AG04450 (cell line): Measurements from ENCODE around the gene H2AZ2. TPM values are rescaled to one million over a fixed set of nuclear protein-coding genes. Genes with fewer than 3 reads are reported as not detected.

Experiments
- CTCF ChIA-PET: fragments of 300-600, 350-600 bp; formaldehyde crosslinking; extraction: SDS; loops from one replicate; lab custom pipeline; 2022; ENCODE audit warnings: antibody characterized with exemption, inconsistent platforms; lab: Charles Lee
- POLR2A ChIA-PET: fragments of 350-600 bp; formaldehyde crosslinking; extraction: SDS; loops from one replicate; lab custom pipeline; 2021; ENCODE audit warnings: antibody characterized with exemption, inconsistent platforms; lab: Yijun Ruan, JAX
- DNase-seq: peaks from one replicate; pipeline ENCODE4 v3.0.0-alpha.2; 2011; ENCODE audit warnings: low read depth, low spot score
- H3K27ac ChIP-seq: one replicate; pipeline ENCODE4 v1.5.1; 2012; ENCODE audit warnings: low read depth, low read length, control low read depth
- H3K27me3 ChIP-seq: one replicate; pipeline ENCODE4 v1.6.0; 2012; ENCODE audit warnings: low read length; ENCODE audit not compliant: control insufficient read depth, insufficient read depth
- H3K4me3 ChIP-seq: 2 replicates; pipeline ENCODE4 v1.5.1; 2011; ENCODE audit warnings: mild to moderate bottlenecking, low read depth, low read length, control low read depth
- H3K9me3 ChIP-seq: 2 replicates; pipeline ENCODE4 v1.5.1; 2012; ENCODE audit warnings: low read length; ENCODE audit not compliant: control insufficient read depth, insufficient read depth
- polyA plus RNA-seq: library from polyadenylated mRNA; depleted of rRNA; stranded (reverse); fragments of >200 nt; gene quantifications from 2 replicates; pipeline ENCODE4 v1.2.3, GENCODE V29; 2011
- TF ChIP-seq, protein P1 (sequence below): IDR thresholded peaks from 2 replicates; pipeline ENCODE4 v1.5.1; 2011; ENCODE audit warnings: low read depth, low read length, control low read depth, inconsistent platforms

The H2AZ2 gene
- polyA plus RNA-seq, 1 experiment: 164 TPM

GRCh38 chr7:44838751-44839150, 9.1 kb downstream of the H2AZ2 start:
- Histone ChIP-seq H3K9me3 (no peaks in the 10 kb centered on the region), H3K4me3 (no peak overlapping the region), H3K27ac (no peak overlapping the region), H3K27me3 (no peaks in the 10 kb centered on the region)
- DNase-seq: no peak
- ChIA-PET POLR2A (no interaction called here), CTCF (interaction anchor here (1.1 kb wide), 1 partner anchor 250 kb away, joined by 3 read pairs; no protein-coding TSS in a partner anchor)
- TF ChIP-seq, protein P1, sequence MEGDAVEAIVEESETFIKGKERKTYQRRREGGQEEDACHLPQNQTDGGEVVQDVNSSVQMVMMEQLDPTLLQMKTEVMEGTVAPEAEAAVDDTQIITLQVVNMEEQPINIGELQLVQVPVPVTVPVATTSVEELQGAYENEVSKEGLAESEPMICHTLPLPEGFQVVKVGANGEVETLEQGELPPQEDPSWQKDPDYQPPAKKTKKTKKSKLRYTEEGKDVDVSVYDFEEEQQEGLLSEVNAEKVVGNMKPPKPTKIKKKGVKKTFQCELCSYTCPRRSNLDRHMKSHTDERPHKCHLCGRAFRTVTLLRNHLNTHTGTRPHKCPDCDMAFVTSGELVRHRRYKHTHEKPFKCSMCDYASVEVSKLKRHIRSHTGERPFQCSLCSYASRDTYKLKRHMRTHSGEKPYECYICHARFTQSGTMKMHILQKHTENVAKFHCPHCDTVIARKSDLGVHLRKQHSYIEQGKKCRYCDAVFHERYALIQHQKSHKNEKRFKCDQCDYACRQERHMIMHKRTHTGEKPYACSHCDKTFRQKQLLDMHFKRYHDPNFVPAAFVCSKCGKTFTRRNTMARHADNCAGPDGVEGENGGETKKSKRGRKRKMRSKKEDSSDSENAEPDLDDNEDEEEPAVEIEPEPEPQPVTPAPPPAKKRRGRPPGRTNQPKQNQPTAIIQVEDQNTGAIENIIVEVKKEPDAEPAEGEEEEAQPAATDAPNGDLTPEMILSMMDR: no peak

DNA sequence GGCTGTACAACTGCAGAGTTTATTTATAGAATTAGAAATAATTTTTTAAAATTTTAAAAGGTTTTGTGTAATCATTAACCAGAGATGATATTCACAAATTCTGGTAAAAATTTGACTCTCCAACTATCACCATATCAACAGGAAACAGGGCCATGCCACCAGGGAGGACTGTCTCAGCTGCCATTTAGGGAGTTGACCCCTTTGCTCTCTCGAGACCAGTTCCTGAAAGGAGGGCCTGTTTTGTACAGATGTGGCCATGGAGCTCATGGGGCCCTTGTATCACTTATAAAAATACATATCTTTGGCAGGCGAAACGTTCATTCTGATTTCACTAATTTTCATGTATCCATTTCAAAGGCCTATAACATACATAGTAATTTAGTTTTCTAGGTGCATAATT, 20.3 kb downstream of the H2AZ2 start:
- no peak overlapping the region for H3K27ac ChIP-seq
- ChIA-PET CTCF (no interaction called here), POLR2A (no interaction called here)
- no peak overlapping the region for H3K4me3 ChIP-seq
- no peaks in the 10 kb centered on the region for H3K9me3 ChIP-seq
- no peak for DNase-seq
- no peaks in the 10 kb centered on the region for H3K27me3 ChIP-seq
- TF ChIP-seq, protein P1: no peak

DNA sequence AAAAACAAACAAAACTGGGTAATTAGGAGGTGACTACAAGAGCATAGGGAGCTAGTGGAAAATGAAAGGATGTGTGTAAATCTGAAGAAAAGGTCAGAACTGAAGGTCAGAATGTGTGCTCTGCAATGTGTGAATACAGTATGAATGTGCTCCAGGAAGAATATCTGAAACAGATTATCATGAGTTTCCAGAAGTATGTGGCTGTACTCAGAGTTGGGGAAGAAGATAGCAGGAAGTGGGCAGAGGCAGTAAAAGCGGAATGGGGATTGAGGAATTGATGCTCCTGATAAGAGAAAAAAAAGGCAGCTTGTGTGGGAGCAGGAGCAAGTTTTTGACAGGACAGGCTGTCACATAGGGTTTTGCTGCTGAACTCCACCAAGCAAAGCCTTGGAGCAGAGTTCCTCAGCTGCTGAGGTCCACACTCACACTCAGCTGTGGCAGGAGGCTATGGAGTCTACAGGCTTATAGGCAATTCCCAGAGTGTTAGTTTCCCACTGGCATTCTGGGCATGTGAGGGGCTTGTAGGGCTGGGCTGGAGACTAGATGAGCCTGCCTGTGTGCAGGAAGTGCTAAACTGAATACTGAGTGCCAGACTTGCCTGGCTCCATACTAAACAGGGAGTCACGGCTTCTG, 22.9 kb downstream of the H2AZ2 start:
- Histone ChIP-seq H3K27ac (no peak overlapping the region), H3K9me3 (no peaks in the 10 kb centered on the region), H3K27me3 (no peaks in the 10 kb centered on the region), H3K4me3 (no peak overlapping the region)
- POLR2A ChIA-PET: interaction anchor here (0.6 kb wide), 2 partner anchors 28 to 30 kb away, joined by 3 read pairs; no protein-coding TSS in a partner anchor
- TF ChIP-seq, protein P1: no peak
- CTCF ChIA-PET: interaction anchor here (1.3 kb wide), 1 partner anchor 33 kb away, joined by 4 read pairs; no protein-coding TSS in a partner anchor
- no peak for DNase-seq

GRCh38 chr7:44823255-44823781, 24.6 kb downstream of the H2AZ2 start:
- POLR2A ChIA-PET: no interaction called here

GRCh38 chr7:44819292-44819691, 28.6 kb downstream of the H2AZ2 start:
- no peak overlapping the region for H3K27ac ChIP-seq
- H3K27me3 ChIP-seq: no peaks in the 10 kb centered on the region
- CTCF ChIA-PET: interaction anchor here (0.6 kb wide), 1 partner anchor 11 kb away, joined by 4 read pairs; no protein-coding TSS in a partner anchor
- no peaks in the 10 kb centered on the region for H3K9me3 ChIP-seq
- no peak overlapping the region for H3K4me3 ChIP-seq
- TF ChIP-seq, protein P1: no peak
- no peak for DNase-seq
- POLR2A ChIA-PET: interaction anchor here (0.8 kb wide), 1 partner anchor 29 kb away, joined by 3 read pairs; the partner anchor contains the start of gene H2AZ2

More at GRCh38 chr7:44823255-44823781, 24.6 kb downstream of the H2AZ2 start:
- CTCF ChIA-PET: no interaction called here
- no peak for DNase-seq
- H3K9me3 ChIP-seq: no peaks in the 10 kb centered on the region
- H3K27me3 ChIP-seq: no peaks in the 10 kb centered on the region
- TF ChIP-seq, protein P1: no peak
- no peak overlapping the region for H3K27ac ChIP-seq
- H3K4me3 ChIP-seq: no peak overlapping the region
